ENCODE data around the gene CASP2.

The CASP2 gene

DNA sequence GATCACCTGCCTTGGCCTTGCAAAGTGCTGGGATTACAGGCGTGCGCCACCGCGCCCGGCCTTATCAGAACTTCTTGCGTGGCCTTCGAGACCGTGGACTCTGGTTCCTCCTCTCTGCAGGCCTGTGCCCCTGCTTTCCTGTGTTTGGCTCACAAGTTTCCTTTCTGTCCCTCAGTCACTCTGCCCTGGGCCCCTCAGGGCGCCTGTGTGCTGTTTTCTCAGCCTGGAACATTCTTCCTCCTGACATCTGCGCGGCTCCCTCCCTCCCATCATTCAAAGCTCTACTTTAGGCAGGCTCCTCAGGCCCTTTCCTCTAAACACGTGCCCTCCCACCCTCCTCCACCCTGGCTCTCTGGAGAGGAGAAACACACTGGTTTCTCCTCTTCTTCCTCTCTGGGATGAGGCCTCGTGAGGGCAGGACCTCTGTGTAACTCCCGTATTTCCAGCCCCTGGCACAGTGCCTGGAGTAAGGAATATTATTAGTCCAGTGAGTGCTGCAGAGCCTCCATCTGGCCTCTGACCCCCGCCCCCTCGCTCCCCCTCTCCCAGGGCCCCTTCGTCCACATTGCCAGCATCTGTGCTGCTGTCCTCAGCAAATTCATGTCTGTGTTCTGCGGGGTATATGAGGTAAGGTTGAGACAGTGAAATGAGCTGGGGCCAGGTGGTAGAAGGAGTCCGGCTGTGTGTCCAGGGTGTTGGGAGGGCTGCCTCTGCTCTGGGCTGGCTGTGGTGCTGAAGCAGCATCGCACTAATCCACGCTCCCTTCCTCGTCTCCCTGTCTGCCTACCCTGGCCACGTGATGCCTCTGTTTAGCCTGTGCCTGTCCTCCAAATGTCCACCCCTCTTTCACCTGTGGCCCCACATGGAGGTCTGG lies 34.8 kb downstream of the CASP2 start:
- TF ChIP-seq, protein P1, sequence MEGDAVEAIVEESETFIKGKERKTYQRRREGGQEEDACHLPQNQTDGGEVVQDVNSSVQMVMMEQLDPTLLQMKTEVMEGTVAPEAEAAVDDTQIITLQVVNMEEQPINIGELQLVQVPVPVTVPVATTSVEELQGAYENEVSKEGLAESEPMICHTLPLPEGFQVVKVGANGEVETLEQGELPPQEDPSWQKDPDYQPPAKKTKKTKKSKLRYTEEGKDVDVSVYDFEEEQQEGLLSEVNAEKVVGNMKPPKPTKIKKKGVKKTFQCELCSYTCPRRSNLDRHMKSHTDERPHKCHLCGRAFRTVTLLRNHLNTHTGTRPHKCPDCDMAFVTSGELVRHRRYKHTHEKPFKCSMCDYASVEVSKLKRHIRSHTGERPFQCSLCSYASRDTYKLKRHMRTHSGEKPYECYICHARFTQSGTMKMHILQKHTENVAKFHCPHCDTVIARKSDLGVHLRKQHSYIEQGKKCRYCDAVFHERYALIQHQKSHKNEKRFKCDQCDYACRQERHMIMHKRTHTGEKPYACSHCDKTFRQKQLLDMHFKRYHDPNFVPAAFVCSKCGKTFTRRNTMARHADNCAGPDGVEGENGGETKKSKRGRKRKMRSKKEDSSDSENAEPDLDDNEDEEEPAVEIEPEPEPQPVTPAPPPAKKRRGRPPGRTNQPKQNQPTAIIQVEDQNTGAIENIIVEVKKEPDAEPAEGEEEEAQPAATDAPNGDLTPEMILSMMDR (conservative IDR thresholded peaks at IDR 0.05) = no peak
- H3K27ac ChIP-seq = peak overlapping the region; percentile 97

DNA sequence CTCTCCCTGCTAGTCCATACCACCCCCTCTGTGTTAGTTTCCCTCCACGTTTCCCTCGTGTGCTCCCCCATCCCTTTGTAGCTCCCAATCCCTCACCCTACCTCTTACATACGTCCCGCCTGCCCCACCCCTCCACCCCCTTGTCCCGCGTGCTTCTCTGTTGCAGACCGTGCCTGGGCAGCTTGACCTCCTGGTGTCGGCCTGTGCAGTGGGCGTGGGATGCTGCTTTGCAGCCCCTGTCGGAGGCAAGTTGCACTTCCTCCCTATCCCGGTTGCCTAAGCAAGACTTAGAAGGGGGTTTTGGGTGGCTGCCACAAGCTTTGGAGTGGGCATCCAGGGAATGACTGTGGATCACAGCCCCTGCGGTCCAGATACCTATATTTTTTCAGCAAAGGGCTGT lies 35.5 kb downstream of the CASP2 start:
- TF ChIP-seq, protein P1 (conservative IDR thresholded peaks at IDR 0.05) = no peak
- H3K27ac ChIP-seq = peak overlapping the region; percentile 97

DNA sequence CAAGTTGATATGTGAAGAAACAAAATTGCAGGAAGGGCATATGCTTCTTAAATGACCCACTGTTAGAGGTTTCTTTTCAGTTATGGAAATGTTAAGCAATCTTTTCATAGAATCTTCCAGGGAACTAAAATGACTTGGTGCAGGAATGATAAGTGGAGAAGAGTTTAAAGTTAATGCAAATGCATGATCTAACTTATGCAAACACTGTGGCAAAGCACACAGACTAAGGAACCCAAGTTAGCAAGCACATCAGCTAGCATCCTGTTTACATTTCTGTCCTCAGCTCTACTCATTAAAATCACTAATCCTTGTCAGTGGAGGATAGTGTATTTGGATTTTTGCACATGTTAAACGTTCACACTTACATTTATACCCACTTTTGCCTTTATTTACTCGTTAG lies 37.1 kb downstream of the CASP2 start:
- H3K27ac ChIP-seq = peak overlapping the region; percentile 97
- TF ChIP-seq, protein P1 (conservative IDR thresholded peaks at IDR 0.05) = no peak

DNA sequence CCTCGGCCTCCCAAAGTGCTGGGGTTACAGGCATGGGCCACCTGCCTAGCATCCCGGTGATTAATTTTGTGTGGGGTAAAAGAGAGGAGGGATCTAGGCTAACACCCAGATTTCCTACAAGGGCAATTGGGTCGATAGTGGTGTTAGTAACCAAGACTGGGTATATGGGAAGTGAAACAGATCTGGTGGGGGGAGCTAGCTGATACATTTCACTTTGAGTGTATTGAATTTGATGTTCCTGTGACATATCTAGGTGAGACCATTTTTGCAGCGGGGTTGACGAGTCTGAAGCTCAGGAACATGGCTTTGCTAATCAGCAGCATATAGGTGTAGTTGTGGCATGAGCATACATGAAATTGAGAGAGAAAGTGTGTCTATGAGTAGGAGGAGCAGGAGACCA lies 39.8 kb downstream of the CASP2 start:
- H3K27ac ChIP-seq = peak overlapping the region; percentile 97; the same call in 1 of the 2 replicates
- TF ChIP-seq, protein P1 (conservative IDR thresholded peaks at IDR 0.05) = no peak

DNA sequence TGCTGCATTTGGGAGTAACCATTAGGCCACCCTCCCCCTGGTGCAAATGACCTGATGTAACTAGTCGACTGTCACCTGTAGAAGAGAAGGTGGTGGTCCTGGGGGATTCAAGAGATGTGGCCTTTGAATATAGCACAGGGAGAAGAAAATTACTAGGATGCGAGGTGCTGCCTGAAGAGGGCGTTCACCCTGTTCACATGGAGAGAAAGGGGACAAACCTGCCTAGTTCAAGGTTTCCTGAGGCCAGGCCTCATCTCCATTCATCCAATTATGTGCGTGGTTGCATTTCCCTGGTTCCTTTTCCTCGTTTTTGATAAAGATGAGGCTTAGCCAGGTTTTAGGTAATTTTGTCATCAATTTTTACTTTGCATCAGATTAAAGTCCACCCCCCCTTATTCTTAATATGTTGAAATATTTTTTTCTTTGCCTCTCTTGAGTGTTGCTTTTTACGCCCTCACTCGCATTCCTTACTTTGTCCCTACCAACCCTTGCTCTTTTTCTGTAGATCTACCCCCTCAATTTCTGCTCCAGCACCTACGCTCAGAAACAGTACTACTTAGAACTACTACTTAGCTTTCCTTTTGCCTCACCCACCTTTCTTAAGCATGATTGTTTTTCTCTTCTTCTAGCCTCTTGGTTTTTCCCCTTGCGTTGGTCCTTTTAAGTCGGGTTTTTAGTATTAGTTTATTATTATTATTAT lies 41.5 kb downstream of the CASP2 start:
- H3K27ac ChIP-seq = no peak overlapping the region
- TF ChIP-seq, protein P1 (conservative IDR thresholded peaks at IDR 0.05) = no peak

DNA sequence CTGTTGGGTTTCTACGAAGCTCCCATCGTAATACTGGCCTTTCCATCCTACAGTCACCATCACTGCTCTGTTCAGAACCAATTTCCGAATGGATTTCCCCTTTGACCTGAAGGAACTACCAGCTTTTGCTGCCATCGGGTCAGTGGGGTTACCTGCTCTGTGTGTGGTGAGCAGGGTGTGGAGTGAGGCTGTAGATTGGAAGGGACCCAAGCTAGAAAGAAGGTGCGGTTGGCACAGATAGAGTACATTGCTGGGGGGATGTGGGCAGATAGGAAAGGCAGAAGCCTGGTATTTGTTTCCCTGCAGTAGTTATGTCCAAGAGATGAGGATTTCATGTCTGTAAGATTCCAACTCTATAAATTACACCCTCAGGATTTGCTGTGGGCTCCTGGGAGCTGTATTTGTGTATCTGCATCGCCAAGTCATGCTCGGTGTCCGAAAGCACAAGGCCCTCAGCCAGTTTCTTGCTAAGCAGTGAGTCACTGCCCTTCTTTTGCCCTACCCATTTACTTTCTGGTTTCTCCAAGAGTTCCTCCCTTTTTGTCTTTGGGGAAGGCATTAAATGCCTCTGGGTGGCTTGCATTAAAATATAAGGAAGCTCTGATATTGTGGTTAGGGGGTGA lies 43.1 kb downstream of the CASP2 start:
- H3K27ac ChIP-seq = no peak overlapping the region
- TF ChIP-seq, protein P1 (conservative IDR thresholded peaks at IDR 0.05) = no peak

DNA sequence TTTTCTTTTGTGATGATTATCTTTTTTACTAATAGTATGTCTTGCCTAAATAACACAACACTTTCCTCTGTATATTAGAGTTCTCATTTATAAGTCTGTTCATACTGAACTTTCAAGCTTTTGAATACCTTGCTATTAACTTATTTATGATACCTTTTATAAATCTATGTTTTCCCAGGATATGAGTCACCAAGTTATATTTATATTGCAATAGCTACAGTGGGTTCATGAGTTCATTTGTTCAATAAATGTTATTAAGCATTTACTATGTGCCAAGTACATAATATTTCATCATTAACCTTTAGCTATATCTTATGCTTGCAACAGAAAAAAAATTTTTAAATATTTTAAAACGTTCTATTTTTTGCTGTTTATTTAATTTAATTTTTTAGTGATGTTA lies 46.1 kb downstream of the CASP2 start:
- TF ChIP-seq, protein P1 (conservative IDR thresholded peaks at IDR 0.05) = no peak
- H3K27ac ChIP-seq = no peak overlapping the region
